KMS-11 (cell line): ENCODE data around the gene SERPINB1.

Source experiments
- H2AFZ ChIP-seq: fragments of 200-600 bp; sonication (generic); 2 replicates; pipeline ENCODE4 v1.6.1; 2016; ENCODE audit warnings: antibody characterized with exemption, mixed run types, low read depth
- H3K27ac ChIP-seq: fragments of 200-600 bp; sonication (generic); 2 replicates; pipeline ENCODE4 v1.6.1; 2016; ENCODE audit warnings: mild to moderate bottlenecking, mixed run types
- H3K27me3 ChIP-seq: fragments of 200-600 bp; sonication (generic); 2 replicates; pipeline ENCODE4 v1.6.1; 2017; ENCODE audit warnings: mild to moderate bottlenecking, low read depth, mixed run types, moderate library complexity; ENCODE audit not compliant: insufficient read depth
- H3K36me3 ChIP-seq: fragments of 200-600 bp; sonication (generic); 2 replicates; pipeline ENCODE4 v1.6.1; 2017; ENCODE audit warnings: mild to moderate bottlenecking, mixed run types; ENCODE audit not compliant: insufficient read depth
- H3K4me1 ChIP-seq: fragments of 200-600 bp; sonication (generic); 2 replicates; pipeline ENCODE4 v1.6.1; 2016; ENCODE audit warnings: mild to moderate bottlenecking, low read depth, mixed run types; ENCODE audit not compliant: poor library complexity, severe bottlenecking
- H3K4me2 ChIP-seq: fragments of 200-600 bp; sonication (generic); 2 replicates; pipeline ENCODE4 v1.7.0; 2016; ENCODE audit warnings: mild to moderate bottlenecking, mixed run types
- H3K4me3 ChIP-seq: fragments of 200-600 bp; sonication (generic); IDR thresholded peaks from 2 replicates; pipeline ENCODE4 v1.6.1; 2017; ENCODE audit warnings: low read depth, low read length, mixed read lengths; ENCODE audit not compliant: insufficient read depth
- H3K79me2 ChIP-seq: fragments of 200-600 bp; sonication (generic); 2 replicates; pipeline ENCODE4 v1.6.1; 2016; ENCODE audit warnings: low read depth, mixed run types; ENCODE audit not compliant: insufficient read depth
- H3K9ac ChIP-seq: fragments of 200-600 bp; sonication (generic); 2 replicates; pipeline ENCODE4 v1.6.1; 2016; ENCODE audit warnings: mild to moderate bottlenecking, mixed run types
- H4K20me1 ChIP-seq: fragments of 200-600 bp; sonication (generic); 2 replicates; pipeline ENCODE4 v1.6.1; 2016; ENCODE audit warnings: mild to moderate bottlenecking, mixed run types; ENCODE audit not compliant: insufficient read depth
- CTCF ChIP-seq: fragments of 200-600 bp; sonication (generic); conservative IDR thresholded peaks from 2 replicates; pipeline ENCODE4 v1.6.1; 2017; ENCODE audit warnings: low read depth, mild to moderate bottlenecking, antibody characterized with exemption, low read length, moderate library complexity, mixed read lengths

Gene SERPINB1

GRCh38 chr6:2841264-2842138 is at the start of gene SERPINB1:
Gene SERPINB1 (minus strand): TSS chr6:2841863. CDS start chr6:2840586, 1,277 bp downstream.
- H4K20me1 ChIP-seq = no peaks in the 10 kb centered on the region
- H3K27ac ChIP-seq = no peak within 1 kb of the TSS
- H3K4me2 ChIP-seq = peak within 1 kb of the TSS; percentile 4; the same call in 1 of the 2 replicates
- H3K9ac ChIP-seq = peak within 1 kb of the TSS; percentile 14; the same call in 1 of the 2 replicates
- no peak for TF ChIP-seq CTCF
- H3K79me2 ChIP-seq = no peaks in the 10 kb centered on the region
- H3K4me3 ChIP-seq = no peak within 1 kb of the TSS
- H3K4me1 ChIP-seq = peaks cover 9% of the 10 kb centered on the region
- H3K27me3 ChIP-seq = no peaks in the 10 kb centered on the region
- H3K36me3 ChIP-seq = no peaks in the 10 kb centered on the region
- H2AFZ ChIP-seq = peak within 1 kb of the TSS; percentile 7; the same call in 1 of the 2 replicates

- Histone ChIP-seq H2AFZ (peak overlapping the region; percentile 19; the same call in 1 of the 2 replicates), H3K27ac (no peak overlapping the region), H3K4me3 (no peak overlapping the region), H3K4me2 (peak overlapping the region; percentile 18), H3K79me2 (no peaks in the 10 kb centered on the region), H3K27me3 (no peaks in the 10 kb centered on the region), H3K4me1 (peaks cover 6% of the 10 kb centered on the region), H3K9ac (peak overlapping the region; percentile 30; the same call in 1 of the 2 replicates), H3K36me3 (no peaks in the 10 kb centered on the region), H4K20me1 (no peaks in the 10 kb centered on the region)
- TF ChIP-seq CTCF = no peak
Measured at GRCh38 chr6:2890976-2891767, 49.5 kb upstream of the SERPINB1 start.

- H3K79me2 ChIP-seq = no peaks in the 10 kb centered on the region
- H3K4me2 ChIP-seq = no peak overlapping the region
- H4K20me1 ChIP-seq = no peaks in the 10 kb centered on the region
- no peak overlapping the region for H3K9ac ChIP-seq
- H3K36me3 ChIP-seq = no peaks in the 10 kb centered on the region
- H2AFZ ChIP-seq = no peak overlapping the region
- no peak for TF ChIP-seq CTCF
- no peak overlapping the region for H3K4me3 ChIP-seq
- H3K27me3 ChIP-seq = no peaks in the 10 kb centered on the region
- no peak overlapping the region for H3K27ac ChIP-seq
- no peaks in the 10 kb centered on the region for H3K4me1 ChIP-seq
Measured at GRCh38 chr6:2885967-2886735, 44.5 kb upstream of the SERPINB1 start.

- Histone ChIP-seq H3K4me3 (no peak overlapping the region), H3K27me3 (no peaks in the 10 kb centered on the region), H3K36me3 (no peaks in the 10 kb centered on the region), H2AFZ (no peak overlapping the region), H3K9ac (no peak overlapping the region), H4K20me1 (no peaks in the 10 kb centered on the region), H3K27ac (no peak overlapping the region), H3K4me2 (no peak overlapping the region), H3K4me1 (no peaks in the 10 kb centered on the region), H3K79me2 (no peaks in the 10 kb centered on the region)
- TF ChIP-seq CTCF = no peak
Measured at GRCh38 chr6:2884804-2885203, 43.1 kb upstream of the SERPINB1 start.
